Measurements from ENCODE around the gene AGPAT3. TPM values are rescaled to one million over a fixed set of nuclear protein-coding genes. Genes with fewer than 3 reads are reported as not detected.

AGPAT3 gene, protein sequence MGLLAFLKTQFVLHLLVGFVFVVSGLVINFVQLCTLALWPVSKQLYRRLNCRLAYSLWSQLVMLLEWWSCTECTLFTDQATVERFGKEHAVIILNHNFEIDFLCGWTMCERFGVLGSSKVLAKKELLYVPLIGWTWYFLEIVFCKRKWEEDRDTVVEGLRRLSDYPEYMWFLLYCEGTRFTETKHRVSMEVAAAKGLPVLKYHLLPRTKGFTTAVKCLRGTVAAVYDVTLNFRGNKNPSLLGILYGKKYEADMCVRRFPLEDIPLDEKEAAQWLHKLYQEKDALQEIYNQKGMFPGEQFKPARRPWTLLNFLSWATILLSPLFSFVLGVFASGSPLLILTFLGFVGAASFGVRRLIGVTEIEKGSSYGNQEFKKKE
- total RNA-seq = 38.0 and 41.0 TPM in 2 replicates

DNA sequence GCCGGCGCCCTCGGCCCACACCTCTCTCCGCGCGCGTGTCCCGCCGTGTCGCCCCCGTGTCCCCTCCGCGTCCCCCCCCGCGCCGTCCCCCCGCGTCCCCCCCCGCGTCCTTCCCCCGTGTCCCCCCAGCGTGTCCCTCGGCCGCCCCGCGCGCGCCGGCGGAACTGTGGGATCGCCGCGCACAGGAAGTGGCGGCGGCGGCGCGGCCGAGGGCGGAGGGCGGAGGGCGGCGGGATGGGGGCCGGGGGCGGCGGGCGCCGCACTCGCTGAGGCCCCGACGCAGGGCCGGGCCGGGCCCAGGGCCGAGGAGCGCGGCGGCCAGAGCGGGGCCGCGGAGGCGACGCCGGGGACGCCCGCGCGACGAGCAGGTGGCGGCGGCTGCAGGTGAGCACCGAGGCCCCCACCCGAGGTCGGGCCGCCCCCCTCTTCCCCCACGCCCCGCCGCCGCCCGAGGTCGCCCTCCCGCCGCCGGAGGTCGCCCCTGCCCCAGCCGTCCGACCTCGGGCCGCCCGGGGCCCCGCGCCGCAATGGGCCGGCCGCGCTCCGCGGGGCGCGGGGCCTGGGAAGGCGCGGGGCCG is at the start of gene AGPAT3:
Gene AGPAT3 (plus strand): TSS at position 262 of the 578 bp plus-strand sequence. CDS start 94,459 bp downstream, outside the sequence.

DNA sequence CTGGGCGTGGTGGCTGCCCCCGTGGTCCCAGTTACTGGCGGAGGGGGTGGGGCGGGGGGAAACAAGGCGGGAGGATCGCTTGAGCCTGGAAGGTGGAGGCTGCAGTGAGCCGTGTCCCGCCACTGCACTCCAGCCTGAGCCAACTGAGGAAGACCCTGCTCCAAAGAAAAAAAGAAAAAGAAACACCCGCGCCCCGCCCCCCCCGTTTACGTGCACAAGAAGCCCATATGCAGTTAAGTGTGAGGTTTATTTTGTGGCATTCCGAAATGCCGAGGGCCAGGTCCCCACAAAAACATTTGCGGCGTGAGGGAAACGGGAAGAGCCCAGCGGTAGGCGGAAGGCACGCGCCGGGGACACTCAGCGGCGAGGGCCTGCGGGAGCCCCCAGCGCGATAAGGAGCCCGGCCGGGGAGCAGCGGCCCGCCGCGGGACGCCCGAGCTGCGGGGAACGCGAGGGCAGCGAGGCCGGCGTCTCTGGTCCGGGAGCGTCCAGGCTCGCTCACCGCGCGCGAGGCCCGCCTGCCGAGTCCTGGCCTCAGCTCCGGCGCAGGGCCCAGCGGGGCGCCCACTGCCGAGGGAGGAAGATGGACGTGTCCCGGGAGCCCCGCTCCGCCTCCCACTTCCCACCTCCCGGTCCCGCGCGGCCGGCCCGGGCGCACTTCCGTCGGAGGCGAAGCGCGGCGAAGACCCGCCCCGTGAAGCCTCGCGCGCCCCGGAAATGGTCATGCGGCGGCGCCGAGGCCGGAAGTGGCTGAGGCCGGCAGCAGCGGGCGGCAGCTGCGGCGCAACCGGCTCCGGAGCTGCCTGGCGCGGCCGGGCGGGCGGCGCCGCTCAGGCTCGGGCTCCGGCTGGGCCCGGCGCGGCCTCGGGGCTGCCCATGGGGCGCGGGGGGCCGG is 146.8 kb downstream of the AGPAT3 start, which contains the start of gene TRAPPC10:
Gene TRAPPC10 (plus strand): TSS at position 731 of the 895 bp plus-strand sequence. CDS start 185 bp downstream, outside the sequence.

Other genes with a start within 250 kb of the AGPAT3 start
- 1.1 and 1.2 TPM in 2 replicates for gene HSF2BP, start 205.7 kb upstream of the AGPAT3 start, total RNA-seq
- 14.4 and 15.9 TPM in 2 replicates for gene RRP1B, start 205.7 kb upstream of the AGPAT3 start, total RNA-seq
- 115 and 147 TPM in 2 replicates for gene PDXK, start 146.1 kb upstream of the AGPAT3 start, total RNA-seq
- gene CSTB, start 88.9 kb upstream of the AGPAT3 start, total RNA-seq = 15.6 and 27.7 TPM in 2 replicates
- gene RRP1, start 75.6 kb upstream of the AGPAT3 start, total RNA-seq = 9.9 and 14.8 TPM in 2 replicates
- 22.2 and 22.3 TPM in 2 replicates for gene TRAPPC10, start 147.1 kb downstream of the AGPAT3 start, total RNA-seq
- gene PWP2, start 242.2 kb downstream of the AGPAT3 start, total RNA-seq = 2.6 and 3.0 TPM in 2 replicates